ENCODE data around the gene KCNMA1. TPM values are rescaled to one million over a fixed set of nuclear protein-coding genes. Genes with fewer than 3 reads are reported as not detected.
"Not testable (repeated sequence)": the region's sequence is repeated elsewhere in the genome, so short reads cannot be mapped to it uniquely, and the experiment has no call there.

The KCNMA1 gene
- total RNA-seq, 2 experiments from 2014 or later, result 0.55 to 1.5 TPM

GRCh38 chr10:77412573-77413133 lies 225.0 kb downstream of the KCNMA1 start:
- H3K27ac Mint-ChIP-seq; ATAC-seq; H3K4me1 Mint-ChIP-seq; H3K4me3 Mint-ChIP-seq; H3K27me3 Mint-ChIP-seq; DNase-seq; H3K36me3 Mint-ChIP-seq; H3K9me3 Mint-ChIP-seq (ENCODE audit: low read depth): not testable (repeated sequence)
- CTCF ChIA-PET, result interaction anchor here (1.4 kb wide), 1 partner anchor 228 kb away, joined by 3 read pairs; no protein-coding TSS in a partner anchor

- DNase-seq, result no peak
- Mint-ChIP-seq H3K9me3 (ENCODE audit: low read depth) (no peaks in the 10 kb centered on the region), H3K27me3 (no peaks in the 10 kb centered on the region), H3K36me3 (no peaks in the 10 kb centered on the region), H3K4me3 (no peak overlapping the region), H3K4me1 (no peaks in the 10 kb centered on the region), H3K27ac (no peak overlapping the region)
- CTCF ChIA-PET, result no interaction called here
- ATAC-seq, result no peak
These were observed 225.8 kb downstream of the KCNMA1 start for GRCh38 chr10:77411805-77412204.

DNA sequence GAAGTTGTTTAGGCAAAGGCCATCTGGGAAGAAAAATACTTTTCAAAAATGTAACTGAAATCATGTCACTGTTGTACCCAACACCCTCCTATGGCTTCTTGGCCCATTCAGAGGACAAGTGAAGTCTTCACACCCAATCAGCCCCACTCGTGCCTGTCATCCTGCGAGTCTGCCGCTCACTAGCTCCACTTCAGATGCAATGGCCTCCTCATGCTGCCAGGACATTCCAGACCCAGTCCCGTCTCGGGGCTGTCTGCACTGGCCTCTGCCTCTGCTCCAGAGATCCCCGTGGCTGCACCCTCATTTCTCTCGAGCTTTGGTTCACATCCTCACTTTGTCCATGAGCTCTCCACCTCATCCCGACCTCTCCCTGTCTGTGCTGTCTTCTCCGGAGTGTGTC lies 227.1 kb downstream of the KCNMA1 start:
- no peak overlapping the region for H3K27ac Mint-ChIP-seq
- H3K27me3 Mint-ChIP-seq, result no peaks in the 10 kb centered on the region
- H3K4me1 Mint-ChIP-seq, result no peaks in the 10 kb centered on the region
- no peak for ATAC-seq
- H3K9me3 Mint-ChIP-seq (ENCODE audit: low read depth), result no peaks in the 10 kb centered on the region
- H3K4me3 Mint-ChIP-seq, result no peak overlapping the region
- CTCF ChIA-PET, result no interaction called here
- DNase-seq, result no peak
- no peaks in the 10 kb centered on the region for H3K36me3 Mint-ChIP-seq

GRCh38 chr10:77409697-77410471 lies 227.7 kb downstream of the KCNMA1 start:
- CTCF ChIA-PET, result no interaction called here
- H3K27ac Mint-ChIP-seq, result no peak overlapping the region
- no peak overlapping the region for H3K4me3 Mint-ChIP-seq
- no peaks in the 10 kb centered on the region for H3K27me3 Mint-ChIP-seq
- H3K36me3 Mint-ChIP-seq, result no peaks in the 10 kb centered on the region
- DNase-seq (no peak), ATAC-seq (no peak)
- H3K9me3 Mint-ChIP-seq (ENCODE audit: low read depth), result no peaks in the 10 kb centered on the region
- H3K4me1 Mint-ChIP-seq, result no peaks in the 10 kb centered on the region

GRCh38 chr10:77408259-77408658 lies 229.3 kb downstream of the KCNMA1 start:
- DNase-seq (no peak), ATAC-seq (no peak)
- H3K27me3 Mint-ChIP-seq, result no peaks in the 10 kb centered on the region
- CTCF ChIA-PET, result no interaction called here
- no peaks in the 10 kb centered on the region for H3K36me3 Mint-ChIP-seq
- no peak overlapping the region for H3K27ac Mint-ChIP-seq
- no peaks in the 10 kb centered on the region for H3K9me3 Mint-ChIP-seq (ENCODE audit: low read depth)
- no peak overlapping the region for H3K4me3 Mint-ChIP-seq
- H3K4me1 Mint-ChIP-seq, result no peaks in the 10 kb centered on the region

- Mint-ChIP-seq H3K36me3 (no peaks in the 10 kb centered on the region), H3K4me3 (no peak overlapping the region), H3K4me1 (no peaks in the 10 kb centered on the region), H3K27me3 (no peaks in the 10 kb centered on the region), H3K9me3 (ENCODE audit: low read depth) (no peaks in the 10 kb centered on the region), H3K27ac (no peak overlapping the region)
- CTCF ChIA-PET, result no interaction called here
- no peak for DNase-seq
- ATAC-seq, result no peak
These were observed 230.7 kb downstream of the KCNMA1 start for GRCh38 chr10:77406764-77407430.

GRCh38 chr10:77405771-77406241 lies 231.8 kb downstream of the KCNMA1 start:
- DNase-seq (no peak), ATAC-seq (no peak)
- Mint-ChIP-seq H3K9me3 (ENCODE audit: low read depth) (no peaks in the 10 kb centered on the region), H3K36me3 (no peaks in the 10 kb centered on the region), H3K4me3 (no peak overlapping the region), H3K27ac (no peak overlapping the region), H3K27me3 (no peaks in the 10 kb centered on the region), H3K4me1 (no peaks in the 10 kb centered on the region)
- CTCF ChIA-PET, result no interaction called here

- Mint-ChIP-seq H3K27ac (no peak overlapping the region), H3K4me1 (no peaks in the 10 kb centered on the region), H3K9me3 (ENCODE audit: low read depth) (no peaks in the 10 kb centered on the region), H3K4me3 (no peak overlapping the region), H3K36me3 (no peaks in the 10 kb centered on the region), H3K27me3 (no peaks in the 10 kb centered on the region)
- no peak for ATAC-seq
- CTCF ChIA-PET, result no interaction called here
- no peak for DNase-seq
These were observed 232.8 kb downstream of the KCNMA1 start for GRCh38 chr10:77404810-77405209.

- no peak overlapping the region for H3K27ac Mint-ChIP-seq
- DNase-seq (no peak), ATAC-seq (no peak)
- H3K9me3 Mint-ChIP-seq (ENCODE audit: low read depth), result no peaks in the 10 kb centered on the region
- no peaks in the 10 kb centered on the region for H3K36me3 Mint-ChIP-seq
- no peak overlapping the region for H3K4me3 Mint-ChIP-seq
- no peaks in the 10 kb centered on the region for H3K27me3 Mint-ChIP-seq
- CTCF ChIA-PET, result no interaction called here
- no peaks in the 10 kb centered on the region for H3K4me1 Mint-ChIP-seq
These were observed 233.8 kb downstream of the KCNMA1 start for GRCh38 chr10:77403761-77404160.

GRCh38 chr10:77401683-77402082 lies 235.9 kb downstream of the KCNMA1 start:
- Mint-ChIP-seq H3K27me3 (no peaks in the 10 kb centered on the region), H3K9me3 (ENCODE audit: low read depth) (no peaks in the 10 kb centered on the region), H3K36me3 (no peaks in the 10 kb centered on the region), H3K27ac (no peak overlapping the region), H3K4me3 (no peak overlapping the region), H3K4me1 (no peaks in the 10 kb centered on the region)
- CTCF ChIA-PET, result no interaction called here
- no peak for ATAC-seq
- DNase-seq, result no peak

DNA sequence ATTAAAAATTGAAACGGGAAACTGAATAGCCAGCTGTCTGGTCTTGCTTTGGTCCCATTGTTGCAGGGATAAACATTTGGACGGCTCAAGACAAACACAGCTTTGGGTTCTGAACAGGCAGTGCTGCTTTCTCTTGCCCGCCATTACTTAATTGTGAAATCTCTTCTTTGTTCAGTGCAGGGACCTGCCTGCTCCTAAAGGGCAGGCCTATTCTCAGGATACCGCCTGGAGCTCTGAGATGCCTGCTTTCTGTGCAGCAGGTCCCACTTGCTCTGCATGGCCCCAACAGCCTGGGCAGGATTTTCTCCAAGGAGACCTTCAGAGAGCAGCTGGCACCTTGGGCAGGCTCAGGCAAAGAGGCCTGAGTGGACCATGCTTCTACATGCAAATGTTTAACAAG lies 237.6 kb downstream of the KCNMA1 start:
- Mint-ChIP-seq H3K27ac (no peak overlapping the region), H3K27me3 (no peaks in the 10 kb centered on the region), H3K4me1 (no peaks in the 10 kb centered on the region), H3K36me3 (no peaks in the 10 kb centered on the region), H3K4me3 (no peak overlapping the region), H3K9me3 (ENCODE audit: low read depth) (no peaks in the 10 kb centered on the region)
- CTCF ChIA-PET, result no interaction called here
- no peak for DNase-seq
- no peak for ATAC-seq

- H3K4me3 Mint-ChIP-seq, result no peak overlapping the region
- no peak overlapping the region for H3K27ac Mint-ChIP-seq
- H3K36me3 Mint-ChIP-seq, result no peaks in the 10 kb centered on the region
- no peaks in the 10 kb centered on the region for H3K9me3 Mint-ChIP-seq (ENCODE audit: low read depth)
- DNase-seq (no peak), ATAC-seq (no peak)
- CTCF ChIA-PET, result no interaction called here
- H3K27me3 Mint-ChIP-seq, result no peaks in the 10 kb centered on the region
- H3K4me1 Mint-ChIP-seq, result no peaks in the 10 kb centered on the region
These were observed 238.4 kb downstream of the KCNMA1 start for GRCh38 chr10:77398986-77399755.

DNA sequence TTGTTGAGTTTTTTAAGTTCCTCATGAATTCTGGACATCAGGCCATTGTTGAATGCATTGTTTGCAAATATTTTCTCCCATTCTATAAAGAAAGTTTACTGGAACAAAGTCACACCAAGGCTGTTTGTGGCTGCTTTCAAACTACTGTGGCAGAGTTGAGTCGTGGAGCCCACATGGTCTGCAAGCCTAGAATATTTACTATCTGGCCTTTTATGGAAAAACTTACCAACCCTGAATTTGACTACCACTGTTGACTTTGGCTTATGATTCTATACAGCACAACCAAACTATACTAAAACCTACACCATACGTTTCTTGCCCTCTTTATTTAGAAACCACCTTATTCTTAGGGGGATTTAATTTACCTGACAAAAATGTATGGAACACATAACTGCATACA lies 239.1 kb downstream of the KCNMA1 start:
- Mint-ChIP-seq H3K9me3 (ENCODE audit: low read depth) (no peaks in the 10 kb centered on the region), H3K36me3 (no peaks in the 10 kb centered on the region), H3K27me3 (no peaks in the 10 kb centered on the region), H3K4me1 (no peaks in the 10 kb centered on the region), H3K4me3 (no peak overlapping the region), H3K27ac (no peak overlapping the region)
- CTCF ChIA-PET, result interaction anchor here (0.6 kb wide), 1 partner anchor 147 kb away, joined by 3 read pairs; no protein-coding TSS in a partner anchor
- DNase-seq (no peak), ATAC-seq (no peak)
